Endodermal cell (in vitro differentiated cells): Measurements from ENCODE around the gene FCER1A. TPM values are rescaled to one million over a fixed set of nuclear protein-coding genes. Genes with fewer than 3 reads are reported as not detected.

Experiments
- DNase-seq: peaks from one replicate; pipeline ENCODE4 v3.0.0-alpha.2; 2017
- H3K27ac ChIP-seq: 2 replicates; pipeline ENCODE4 v1.5.1; 2013; ENCODE audit warnings: mild to moderate bottlenecking, low read depth, low read length, moderate library complexity
- H3K27me3 ChIP-seq: 2 replicates; pipeline ENCODE4 v1.6.1; 2013; ENCODE audit warnings: mild to moderate bottlenecking, low read length, moderate library complexity; ENCODE audit not compliant: insufficient read depth, control insufficient read depth, poor library complexity, severe bottlenecking
- H3K36me3 ChIP-seq: 2 replicates; pipeline ENCODE4 v1.7.0; 2013; ENCODE audit warnings: mild to moderate bottlenecking, low read length, moderate library complexity; ENCODE audit not compliant: control insufficient read depth, insufficient read depth
- H3K4me1 ChIP-seq: one replicate; pipeline ENCODE4 v1.7.0; 2013; ENCODE audit warnings: low read length; ENCODE audit not compliant: control insufficient read depth, insufficient read depth
- H3K4me3 ChIP-seq: 2 replicates; pipeline ENCODE4 v1.5.1; 2013; ENCODE audit warnings: mild to moderate bottlenecking, low read length, moderate library complexity
- H3K9ac ChIP-seq: 2 replicates; pipeline ENCODE4 v1.6.1; 2013; ENCODE audit warnings: mild to moderate bottlenecking, low read length, moderate library complexity; ENCODE audit not compliant: poor library complexity, severe bottlenecking; ENCODE audit errors: extremely low read depth
- H3K9me3 ChIP-seq: 2 replicates; pipeline ENCODE4 v1.6.1; 2013; ENCODE audit warnings: mild to moderate bottlenecking, low read length, moderate library complexity; ENCODE audit not compliant: control insufficient read depth
- H3K27ac Mint-ChIP-seq: 2 replicates; pipeline ENCODE4 v1.8.0; 2020; ENCODE audit warnings: mixed read lengths
- H3K27me3 Mint-ChIP-seq: 2 replicates; pipeline ENCODE4 v1.8.0; 2021; ENCODE audit warnings: mild to moderate bottlenecking, mixed read lengths; ENCODE audit not compliant: insufficient read depth
- H3K36me3 Mint-ChIP-seq: 2 replicates; pipeline ENCODE4 v1.8.0; 2020; ENCODE audit warnings: low read depth, mixed read lengths
- H3K4me1 Mint-ChIP-seq: 2 replicates; pipeline ENCODE4 v1.8.0; 2020; ENCODE audit warnings: mixed read lengths
- H3K4me3 Mint-ChIP-seq: 2 replicates; pipeline ENCODE4 v1.8.0; 2020; ENCODE audit warnings: mild to moderate bottlenecking, moderate library complexity, mixed read lengths
- H3K9me3 Mint-ChIP-seq: 2 replicates; pipeline ENCODE4 v1.8.0; 2020; ENCODE audit warnings: mild to moderate bottlenecking, mixed read lengths
- WGBS, 2 experiments: methylation state at CpG; one replicate each; pipeline versions ENCODE4 v1.1.5 to v1.1.7; 2013; ENCODE audit warnings: missing lambda C conversion rate in 2 of 2, mixed read lengths in 1 of 2; ENCODE audit not compliant: insufficient coverage in 1 of 2, insufficient read length in 1 of 2; 5-methylcytosine and 5-hydroxymethylcytosine counted together
- total RNA-seq, 2 donors: library from RNA; stranded (reverse); fragmentation: NEBNext Ultra II Directional in 1 of 2; extraction: Animal tissue kit (Norgen Biotek cat#: 25700) in 1 of 2; gene quantifications; 2 replicates in 1 of 2; 3 replicates in 1 of 2; pipeline ENCODE4 v1.2.1, GENCODE V29; 2021
- TF ChIP-seq, protein P1 (sequence below): fragments of 200-600 bp; sonication (generic); conservative IDR thresholded peaks from 2 replicates; pipeline ENCODE4 v1.5.0; 2021; ENCODE audit warnings: antibody characterized with exemption, mild to moderate bottlenecking

FCER1A gene
- total RNA-seq, 2 donors from 2014 or later, result not detected

DNA sequence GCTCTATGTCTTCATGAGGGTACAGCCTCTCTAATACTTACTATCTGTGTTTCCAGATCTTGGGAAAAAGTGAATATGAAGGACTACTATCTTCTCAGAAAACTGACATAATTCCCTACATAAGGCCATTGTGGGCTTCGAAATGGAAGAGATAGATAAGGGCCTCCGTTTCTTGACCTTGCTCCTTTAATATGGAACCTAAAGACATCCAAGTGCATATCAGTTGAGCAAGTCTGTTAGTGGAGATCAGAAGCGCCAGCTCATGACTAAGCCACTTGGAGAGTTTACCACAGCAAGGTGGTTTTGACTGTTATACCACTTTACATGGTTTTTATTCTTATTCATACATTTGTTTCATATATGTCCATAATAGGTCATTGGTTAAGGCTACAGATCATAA lies 35.3 kb upstream of the FCER1A start:
- DNase-seq, result no peak
- no peaks in the 10 kb centered on the region for H3K36me3 ChIP-seq
- H3K9ac ChIP-seq, result no peak overlapping the region
- no peak overlapping the region for H3K4me3 ChIP-seq
- 80 to 88% methylated on average over 1 to 3 of the region's 3 CpGs for WGBS, 2 experiments
- Mint-ChIP-seq H3K4me3 (no peak overlapping the region), H3K9me3 (peaks cover 36% of the 10 kb centered on the region), H3K4me1 (no peaks in the 10 kb centered on the region), H3K36me3 (no peaks in the 10 kb centered on the region), H3K27me3 (peaks cover 3% of the 10 kb centered on the region), H3K27ac (no peak overlapping the region)
- H3K9me3 ChIP-seq, result no peaks in the 10 kb centered on the region
- no peaks in the 10 kb centered on the region for H3K4me1 ChIP-seq
- TF ChIP-seq, protein P1, sequence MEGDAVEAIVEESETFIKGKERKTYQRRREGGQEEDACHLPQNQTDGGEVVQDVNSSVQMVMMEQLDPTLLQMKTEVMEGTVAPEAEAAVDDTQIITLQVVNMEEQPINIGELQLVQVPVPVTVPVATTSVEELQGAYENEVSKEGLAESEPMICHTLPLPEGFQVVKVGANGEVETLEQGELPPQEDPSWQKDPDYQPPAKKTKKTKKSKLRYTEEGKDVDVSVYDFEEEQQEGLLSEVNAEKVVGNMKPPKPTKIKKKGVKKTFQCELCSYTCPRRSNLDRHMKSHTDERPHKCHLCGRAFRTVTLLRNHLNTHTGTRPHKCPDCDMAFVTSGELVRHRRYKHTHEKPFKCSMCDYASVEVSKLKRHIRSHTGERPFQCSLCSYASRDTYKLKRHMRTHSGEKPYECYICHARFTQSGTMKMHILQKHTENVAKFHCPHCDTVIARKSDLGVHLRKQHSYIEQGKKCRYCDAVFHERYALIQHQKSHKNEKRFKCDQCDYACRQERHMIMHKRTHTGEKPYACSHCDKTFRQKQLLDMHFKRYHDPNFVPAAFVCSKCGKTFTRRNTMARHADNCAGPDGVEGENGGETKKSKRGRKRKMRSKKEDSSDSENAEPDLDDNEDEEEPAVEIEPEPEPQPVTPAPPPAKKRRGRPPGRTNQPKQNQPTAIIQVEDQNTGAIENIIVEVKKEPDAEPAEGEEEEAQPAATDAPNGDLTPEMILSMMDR, result no peak
- H3K27me3 ChIP-seq, result no peaks in the 10 kb centered on the region
- H3K27ac ChIP-seq, result no peak overlapping the region

DNA sequence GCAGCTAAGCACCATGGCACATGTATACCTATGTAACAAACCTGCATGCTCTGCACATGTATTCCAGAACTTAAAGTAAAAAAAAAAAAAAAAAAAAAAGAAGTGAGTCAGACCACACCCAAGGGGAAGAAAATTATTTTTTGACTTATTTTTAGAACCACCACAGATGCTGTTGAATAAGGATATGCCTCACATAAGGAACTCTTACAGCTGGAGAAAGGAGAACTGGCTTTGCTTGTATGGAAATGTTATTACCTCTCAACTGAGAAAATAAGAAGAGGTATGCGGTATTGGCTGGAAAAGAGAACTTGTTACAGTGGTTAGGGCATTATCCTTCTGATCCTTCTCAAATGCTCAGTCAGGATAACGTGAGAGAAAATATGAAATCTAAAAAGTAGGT lies 27.5 kb upstream of the FCER1A start:
- no peak overlapping the region for H3K27ac ChIP-seq
- no peaks in the 10 kb centered on the region for H3K27me3 ChIP-seq
- H3K9me3 ChIP-seq, result no peaks in the 10 kb centered on the region
- no peak overlapping the region for H3K4me3 ChIP-seq
- no peak overlapping the region for H3K4me3 Mint-ChIP-seq
- H3K9me3 Mint-ChIP-seq, result peaks cover 37% of the 10 kb centered on the region
- no peak overlapping the region for H3K27ac Mint-ChIP-seq
- H3K27me3 Mint-ChIP-seq, result no peaks in the 10 kb centered on the region
- H3K36me3 Mint-ChIP-seq, result no peaks in the 10 kb centered on the region
- TF ChIP-seq, protein P1, result no peak
- no peak overlapping the region for H3K9ac ChIP-seq
- no peak for DNase-seq
- WGBS, 2 experiments, result 90 to 100% methylated on average over 1 to 2 of the region's 2 CpGs
- no peaks in the 10 kb centered on the region for H3K36me3 ChIP-seq
- H3K4me1 Mint-ChIP-seq, result peaks cover 13% of the 10 kb centered on the region
- no peaks in the 10 kb centered on the region for H3K4me1 ChIP-seq

DNA sequence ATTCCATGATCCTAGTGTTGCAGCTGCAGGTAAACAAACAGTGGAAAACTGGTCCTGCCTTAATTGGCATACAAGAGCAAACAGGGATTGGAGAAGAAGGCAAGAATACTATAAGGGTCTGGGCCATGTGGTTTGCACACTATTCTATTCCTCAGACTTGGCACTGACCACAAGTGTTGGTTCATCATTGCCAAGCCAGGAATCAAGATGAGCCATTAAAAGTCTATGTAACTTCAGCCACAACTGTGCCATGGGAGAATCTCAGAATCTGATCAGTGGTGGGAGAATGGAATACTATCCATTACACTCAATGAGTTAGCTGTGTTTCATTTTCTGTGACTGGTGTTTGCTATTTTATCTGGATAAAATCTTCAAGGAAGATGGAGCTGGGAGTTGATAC lies 26.2 kb upstream of the FCER1A start:
- no peak overlapping the region for H3K4me3 Mint-ChIP-seq
- no peaks in the 10 kb centered on the region for H3K27me3 Mint-ChIP-seq
- Histone ChIP-seq H3K27ac (no peak overlapping the region), H3K27me3 (no peaks in the 10 kb centered on the region), H3K4me3 (no peak overlapping the region), H3K36me3 (no peaks in the 10 kb centered on the region), H3K9me3 (no peaks in the 10 kb centered on the region), H3K4me1 (no peaks in the 10 kb centered on the region), H3K9ac (no peak overlapping the region)
- H3K9me3 Mint-ChIP-seq, result peaks cover 30% of the 10 kb centered on the region
- H3K36me3 Mint-ChIP-seq, result no peaks in the 10 kb centered on the region
- no peak for DNase-seq
- H3K27ac Mint-ChIP-seq, result no peak overlapping the region
- H3K4me1 Mint-ChIP-seq, result peaks cover 20% of the 10 kb centered on the region
- TF ChIP-seq, protein P1, result no peak
